HG02759 (cell line): Measurements from ENCODE around the gene RRM2.

Source experiments
- ATAC-seq: cut with Tn5 transposase; IDR thresholded peaks from one replicate; pipeline ENCODE4 v1.9.1; 2021; ENCODE audit warnings: mild to moderate bottlenecking, moderate library complexity; ENCODE audit not compliant: unreplicated experiment

The RRM2 gene

GRCh38 chr2:10150436-10150835 is 27.9 kb downstream of the RRM2 start:
- no peak for ATAC-seq

DNA sequence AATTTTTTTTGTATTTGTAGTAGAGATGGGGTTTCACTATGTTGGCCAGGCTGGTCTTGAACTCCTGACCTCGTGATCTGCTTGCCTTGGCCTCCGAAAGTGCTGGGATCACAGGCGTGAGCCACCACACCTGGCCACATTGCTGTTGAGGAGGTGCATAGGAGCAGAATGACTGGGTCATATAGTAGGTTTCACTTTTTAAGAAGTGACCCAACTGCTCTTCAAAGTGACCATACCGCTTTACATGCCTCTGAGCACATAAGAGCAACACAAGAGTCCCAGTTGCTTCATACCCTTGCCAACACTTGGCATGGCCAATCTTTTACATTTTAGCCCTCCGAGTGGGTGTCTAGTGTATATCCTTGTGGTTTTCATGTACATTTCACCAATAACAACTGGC is 28.9 kb downstream of the RRM2 start:
- ATAC-seq = no peak

- no peak for ATAC-seq
Measured at GRCh38 chr2:10157293-10157692, 34.8 kb downstream of the RRM2 start.

DNA sequence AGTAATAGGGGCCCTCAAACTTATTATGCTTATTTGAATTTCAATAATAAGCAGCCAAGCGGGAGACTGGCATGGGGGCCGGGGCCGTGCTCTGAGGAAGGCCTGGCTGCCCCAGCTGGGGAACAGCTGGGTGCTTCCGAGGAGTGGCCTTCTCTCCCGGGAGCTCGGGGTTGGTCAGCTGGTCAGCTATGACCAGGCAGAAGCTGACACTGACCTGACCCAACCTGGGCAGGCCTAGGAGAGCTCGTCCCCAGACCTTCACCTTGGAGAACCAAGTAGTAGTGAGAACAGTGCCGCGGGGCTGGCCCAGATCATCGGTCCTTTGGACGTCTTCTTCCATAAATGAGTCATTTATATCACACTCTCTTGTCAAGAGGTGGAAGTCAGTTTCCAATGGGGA is 36.1 kb downstream of the RRM2 start:
- ATAC-seq = no peak

DNA sequence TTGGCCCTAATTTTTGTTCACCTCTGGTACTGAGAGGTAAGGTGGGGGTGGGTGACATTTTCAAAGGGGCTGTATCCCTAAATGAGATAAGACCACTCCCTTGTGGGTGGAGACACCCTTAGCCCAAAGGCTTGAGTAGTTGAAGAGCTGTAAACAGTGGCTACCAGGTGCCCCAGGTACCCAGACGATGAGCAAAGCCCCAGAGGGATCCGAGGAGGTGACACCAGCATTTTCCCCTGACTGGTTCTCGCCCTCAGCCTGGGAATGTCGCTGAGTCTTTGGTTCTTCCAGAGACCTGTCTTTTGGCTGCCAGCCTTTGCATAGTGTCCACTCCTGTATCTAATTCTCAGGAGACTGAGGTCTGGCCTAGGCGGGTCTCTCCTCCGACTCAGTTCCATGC is 36.5 kb downstream of the RRM2 start:
- ATAC-seq = no peak

DNA sequence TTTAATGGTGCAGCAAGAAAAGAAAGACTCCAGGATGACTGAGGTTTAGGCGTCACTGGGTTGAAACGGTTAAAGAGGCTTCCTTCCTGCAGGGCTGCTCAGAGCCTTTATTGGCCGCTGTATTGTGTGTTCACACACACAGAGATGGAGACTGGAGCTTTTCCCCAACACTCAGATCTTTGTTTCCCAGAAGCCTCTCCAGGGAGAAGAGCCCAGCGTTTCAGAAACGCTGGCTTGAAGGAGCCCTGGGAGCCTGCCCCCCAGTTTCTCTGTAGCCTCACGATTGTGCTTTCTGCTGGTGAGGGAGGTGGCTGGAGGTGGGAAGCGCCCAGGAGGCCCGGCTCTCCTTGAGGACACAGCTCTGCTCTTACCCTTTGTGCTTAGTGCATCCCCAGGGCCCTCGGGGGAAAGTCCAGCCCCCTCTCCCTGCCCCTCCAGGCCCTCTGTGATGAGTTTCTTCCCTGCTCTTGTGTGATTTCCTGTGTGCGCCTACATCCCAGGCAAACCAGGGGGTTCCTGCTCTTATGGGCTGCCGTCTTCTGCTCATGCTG is 37.1 kb downstream of the RRM2 start:
- ATAC-seq = no peak

- no peak for ATAC-seq
Measured at GRCh38 chr2:10160203-10160955, 37.8 kb downstream of the RRM2 start.

DNA sequence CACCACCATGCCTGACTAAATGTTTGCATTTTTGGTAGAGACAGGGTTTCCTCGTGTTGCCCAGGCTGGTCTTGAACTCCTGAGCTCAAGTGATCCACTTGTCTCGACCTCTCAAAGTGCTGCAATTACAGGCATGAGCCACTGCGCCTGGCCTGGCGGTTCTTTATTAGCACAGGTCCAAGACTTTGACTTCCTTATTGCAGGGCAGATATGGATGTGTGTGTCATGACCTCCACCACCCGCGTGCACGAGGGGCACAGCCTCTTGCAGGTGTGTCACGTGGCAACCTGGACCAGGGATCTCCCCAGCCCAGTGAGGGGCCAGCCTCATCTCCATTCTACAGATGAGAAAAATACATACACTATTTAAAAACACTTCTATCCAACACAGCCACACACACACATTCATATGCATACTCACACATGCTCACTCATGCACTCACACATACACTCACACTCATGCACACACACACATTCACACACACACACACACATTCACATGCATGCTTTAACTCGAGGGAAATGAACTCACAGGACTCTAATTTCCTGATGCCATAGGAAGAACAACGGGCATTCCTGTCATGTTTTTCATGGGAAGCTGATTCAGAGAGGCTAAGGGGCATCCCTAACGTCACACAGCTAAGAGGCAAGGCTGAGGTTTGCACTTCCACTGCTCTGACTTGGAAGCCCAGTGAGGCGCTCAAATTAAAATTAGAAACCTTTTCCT is 38.8 kb downstream of the RRM2 start:
- ATAC-seq = no peak

DNA sequence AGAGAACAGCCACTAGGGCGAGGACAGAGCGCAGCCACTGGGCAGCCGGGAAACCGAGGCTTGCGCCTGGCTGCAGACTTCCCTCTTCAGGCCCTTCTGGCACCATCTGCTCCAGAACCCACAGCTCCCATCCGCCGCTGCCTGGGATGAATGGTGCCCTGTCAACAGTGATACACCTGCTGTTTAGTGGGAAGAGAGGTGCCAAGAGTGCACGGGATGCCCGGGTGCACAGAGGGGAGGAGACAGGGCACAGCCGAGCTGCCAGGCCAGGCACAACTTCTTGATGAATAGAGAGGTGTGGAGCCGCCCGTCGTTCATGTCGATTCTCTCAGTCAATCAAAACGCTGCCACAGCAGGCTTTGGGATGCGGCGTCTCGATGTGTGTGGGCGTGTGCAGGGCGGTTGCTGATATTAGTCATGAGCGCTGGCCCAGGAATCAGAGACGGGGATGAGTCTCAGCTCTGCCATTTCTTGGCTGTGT is 39.5 kb downstream of the RRM2 start:
- ATAC-seq = no peak

DNA sequence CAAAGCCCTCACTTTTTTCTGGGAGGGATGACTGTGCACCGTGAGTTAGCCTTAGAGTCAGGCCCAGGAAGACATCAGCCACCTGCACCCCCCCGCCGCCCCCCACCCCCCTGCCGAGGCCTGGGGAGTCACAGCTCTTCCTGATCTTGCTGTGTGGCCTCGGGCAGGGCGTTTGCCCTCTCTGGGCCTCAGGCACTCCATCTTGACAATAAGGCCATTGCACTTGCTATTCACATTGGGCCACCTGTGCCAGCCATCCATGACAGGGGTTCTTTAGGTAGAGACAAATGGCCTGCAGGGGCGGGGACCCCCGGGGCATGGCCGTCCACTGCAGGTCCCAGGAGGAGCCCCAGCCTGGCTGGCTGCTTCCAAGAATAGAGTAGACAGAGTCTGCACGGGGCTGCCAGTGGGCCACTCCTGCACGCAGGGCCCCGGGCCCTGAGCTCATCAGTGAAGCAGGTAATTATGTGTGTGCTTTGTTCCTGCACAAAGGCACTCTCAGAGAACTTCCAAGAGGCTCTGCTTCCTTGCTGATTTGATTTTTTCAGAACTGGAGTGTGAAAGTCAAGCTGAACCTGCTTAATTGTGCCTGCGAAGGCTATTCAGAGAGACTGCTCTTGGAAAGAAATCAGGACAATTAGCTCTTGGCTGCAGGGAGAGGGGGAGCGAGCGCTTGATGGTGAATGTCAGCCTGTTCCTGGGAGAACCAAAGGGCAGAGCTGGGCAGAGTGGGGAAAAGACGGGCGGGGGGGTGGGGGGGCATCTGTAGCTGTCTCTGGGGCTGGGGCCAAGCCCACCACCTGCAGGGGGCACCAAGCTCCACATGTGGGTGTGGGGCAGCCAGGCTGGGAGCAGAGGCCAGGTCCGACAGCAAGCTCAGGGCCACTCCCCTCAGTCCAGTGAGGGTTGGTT is 40.3 kb downstream of the RRM2 start:
- no peak for ATAC-seq

- no peak for ATAC-seq
Measured at GRCh38 chr2:10163498-10164486, 41.3 kb downstream of the RRM2 start.

- ATAC-seq = no peak
Measured at GRCh38 chr2:10164601-10165000, 42.1 kb downstream of the RRM2 start.

- ATAC-seq = no peak
Measured at GRCh38 chr2:10165282-10165681, 42.7 kb downstream of the RRM2 start.

GRCh38 chr2:10165861-10166675 is 43.5 kb downstream of the RRM2 start:
- no peak for ATAC-seq

GRCh38 chr2:10166676-10167292 is 44.2 kb downstream of the RRM2 start:
- no peak for ATAC-seq

GRCh38 chr2:10167316-10167715 is 44.8 kb downstream of the RRM2 start:
- ATAC-seq = no peak

GRCh38 chr2:10168221-10168620 is 45.7 kb downstream of the RRM2 start:
- no peak for ATAC-seq

GRCh38 chr2:10169053-10169578 is 46.6 kb downstream of the RRM2 start:
- ATAC-seq = no peak
